NCI-H187 (cell line): ENCODE measurements around the gene KRT83.
"Not testable (repeated sequence)": the region's sequence is repeated elsewhere in the genome, so short reads cannot be mapped to it uniquely, and the experiment has no call there.

Experiments used
- DNase-seq, 2 experiments: peaks; one replicate each; lab custom pipeline; 2025; lab: John Stamatoyannopoulos, UW

The KRT83 gene

GRCh38 chr12:52308806-52309425 is 12.3 kb downstream of the KRT83 start:
- DNase-seq: no peak

GRCh38 chr12:52307836-52308805 is 13.1 kb downstream of the KRT83 start:
- DNase-seq: peak; percentile 9 to 18

- no peak for DNase-seq
Observed at GRCh38 chr12:52306731-52307130, 14.5 kb downstream of the KRT83 start.

- no peak for DNase-seq
Observed at GRCh38 chr12:52305921-52306705, 15.1 kb downstream of the KRT83 start.

GRCh38 chr12:52304941-52305411 is 16.2 kb downstream of the KRT83 start:
- DNase-seq: not testable (repeated sequence)

- not testable (repeated sequence) for DNase-seq
Observed at GRCh38 chr12:52302242-52302914, 18.8 kb downstream of the KRT83 start.

GRCh38 chr12:52301721-52302120 is 19.5 kb downstream of the KRT83 start:
- not testable (repeated sequence) for DNase-seq

GRCh38 chr12:52300796-52301691 is 20.2 kb downstream of the KRT83 start:
- DNase-seq: no peak

- no peak for DNase-seq
Observed at GRCh38 chr12:52298677-52299190, 22.5 kb downstream of the KRT83 start.

GRCh38 chr12:52296572-52297215 is 24.5 kb downstream of the KRT83 start:
- DNase-seq: no peak

- DNase-seq: no peak
Observed at GRCh38 chr12:52295663-52296062, 25.5 kb downstream of the KRT83 start.

GRCh38 chr12:52294803-52295202 is 26.4 kb downstream of the KRT83 start:
- DNase-seq: no peak

GRCh38 chr12:52293926-52294325 is 27.3 kb downstream of the KRT83 start:
- no peak for DNase-seq

GRCh38 chr12:52291267-52291935 is 29.8 kb downstream of the KRT83 start, which contains the start of gene KRT81:
KRT81 (minus strand) TSS chr12:52291534; CDS start chr12:52291465, 69 bp downstream.
- no peak for DNase-seq

- not testable (repeated sequence) for DNase-seq
Observed at GRCh38 chr12:52290483-52291134, 30.6 kb downstream of the KRT83 start.

GRCh38 chr12:52287816-52288805 is 33.1 kb downstream of the KRT83 start:
- DNase-seq: not testable (repeated sequence)
